Measurements from ENCODE around the gene TTC13.

- TF ChIP-seq POLR2A (IDR thresholded peaks at IDR 0.05) (no peak), CTCF (IDR thresholded peaks at IDR 0.05) (no peak)
Measured at GRCh38 chr1:230926182-230926581, 52.5 kb downstream of the TTC13 start.
